ENCODE measurements around the gene HECA. TPM values are rescaled to one million over a fixed set of nuclear protein-coding genes. Genes with fewer than 3 reads are reported as not detected.
A peak's percentile ranks its signal among the peaks of the same experiment; 100 is the strongest.
"Not testable (repeated sequence)": the region's sequence is repeated elsewhere in the genome, so short reads cannot be mapped to it uniquely, and the experiment has no call there.

Gene HECA
- total and polyA plus RNA-seq, 2 experiments from 2014 or later: 2.9 to 22.5 TPM

DNA sequence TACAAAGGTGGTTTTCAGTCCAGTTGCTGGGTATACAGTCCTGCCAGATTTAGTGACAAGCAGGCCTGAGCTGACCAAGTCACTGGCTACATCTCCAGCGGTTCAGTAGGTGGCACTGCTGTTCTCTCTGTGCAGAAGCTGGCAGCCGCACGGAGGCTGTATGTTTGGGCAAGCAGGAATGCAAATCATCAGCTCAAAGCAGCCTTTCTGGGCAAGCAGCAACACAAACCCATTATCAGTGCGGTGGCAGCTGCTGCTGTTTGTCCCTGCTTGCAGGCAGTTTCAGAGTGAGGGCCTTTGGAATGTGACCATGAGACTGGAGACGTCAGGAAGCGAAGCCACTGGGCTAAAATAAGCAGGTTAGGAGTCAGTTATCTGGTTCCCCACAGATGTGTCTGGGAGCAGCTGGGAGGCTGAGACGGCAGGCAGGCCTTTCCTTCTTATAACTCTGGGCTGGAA lies 84.4 kb downstream of the HECA start:
- Histone ChIP-seq H3K4me3 (no peak overlapping the region), H3K9me2 (ENCODE audit: insufficient read depth) (no peaks in the 10 kb centered on the region), H3K9ac (peak overlapping the region; percentile 5; the same call in 1 of the 2 replicates), H2AFZ (peak overlapping the region; percentile 81), H4K20me1 (ENCODE audit: insufficient read depth) (no peaks in the 10 kb centered on the region), H3K36me3 (ENCODE audit: low read depth) (no peaks in the 10 kb centered on the region), H3F3A (ENCODE audit: insufficient read depth) (no peaks in the 10 kb centered on the region), H3K27me3 (replicated peaks; ENCODE audit: insufficient read depth) (no peaks in the 10 kb centered on the region), H3K27ac (peak overlapping the region; percentile 22; the same call in 1 of the 2 replicates), H3K9me3 (ENCODE audit: low read depth) (no peaks in the 10 kb centered on the region), H3K79me2 (ENCODE audit: insufficient read depth) (no peaks in the 10 kb centered on the region), H3K4me1 (ENCODE audit: insufficient read depth) (0 out of 2 replicates have a peak, but pooled peaks cover 6% of the 10 kb centered on the region), H3K4me2 (ENCODE audit: unreplicated experiment) (peak overlapping the region; percentile 50)
- 19 to 25% methylated on average over 7 of the region's 7 CpGs for WGBS, 2 experiments (ENCODE audit: low coverage in 1 of 2, low lambda C conversion rate in 2 of 2, missing lambda C conversion rate in 2 of 2)
- DNase-seq: peak; percentile 94
- TF ChIP-seq EZH2 (IDR thresholded peaks at IDR 0.05; ENCODE audit: insufficient read depth, poor library complexity, severe bottlenecking) (no peak), EZH2phosphoT487 (IDR thresholded peaks at IDR 0.05; ENCODE audit: insufficient read depth, low read depth) (no peak)
- in situ Hi-C loops (cut with MboI): no loop called here

DNA sequence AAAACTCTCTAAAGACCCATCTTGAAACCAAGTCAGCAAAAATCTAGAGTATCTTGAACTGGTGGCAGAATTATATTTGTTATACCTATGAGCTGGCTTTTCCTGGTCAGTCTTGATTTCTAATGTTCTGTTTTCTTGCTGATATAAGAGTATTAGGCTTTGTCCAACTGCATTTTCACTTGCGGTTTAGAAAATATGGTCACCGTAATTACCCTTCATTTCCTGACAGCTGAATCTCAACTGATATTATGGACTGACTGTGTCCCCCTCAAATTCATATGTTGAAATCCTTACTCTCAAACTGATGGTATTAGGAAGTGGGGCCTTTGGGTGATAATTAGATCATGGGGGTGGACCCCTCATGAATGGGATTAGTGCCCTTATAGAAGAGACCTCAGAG lies 84.9 kb downstream of the HECA start:
- Histone ChIP-seq H3K4me1 (ENCODE audit: insufficient read depth) (0 out of 2 replicates have a peak, but pooled peaks cover 6% of the 10 kb centered on the region), H3K9me3 (ENCODE audit: low read depth) (no peaks in the 10 kb centered on the region), H2AFZ (peak overlapping the region; percentile 81), H4K20me1 (ENCODE audit: insufficient read depth) (no peaks in the 10 kb centered on the region), H3K36me3 (ENCODE audit: low read depth) (no peaks in the 10 kb centered on the region), H3K27ac (peak overlapping the region; percentile 22; the same call in 1 of the 2 replicates), H3K9me2 (ENCODE audit: insufficient read depth) (no peaks in the 10 kb centered on the region), H3K27me3 (replicated peaks; ENCODE audit: insufficient read depth) (no peaks in the 10 kb centered on the region), H3K4me3 (no peak overlapping the region), H3F3A (ENCODE audit: insufficient read depth) (no peaks in the 10 kb centered on the region), H3K4me2 (ENCODE audit: unreplicated experiment) (peak overlapping the region; percentile 50), H3K9ac (peak overlapping the region; percentile 5; the same call in 1 of the 2 replicates), H3K79me2 (ENCODE audit: insufficient read depth) (no peaks in the 10 kb centered on the region)
- 90 to 100% methylated on average over 2 of the region's 2 CpGs for WGBS, 2 experiments (ENCODE audit: low coverage in 1 of 2, low lambda C conversion rate in 2 of 2, missing lambda C conversion rate in 2 of 2)
- DNase-seq: no peak
- in situ Hi-C loops (cut with MboI): no loop called here
- TF ChIP-seq EZH2 (IDR thresholded peaks at IDR 0.05; ENCODE audit: insufficient read depth, poor library complexity, severe bottlenecking) (no peak), EZH2phosphoT487 (IDR thresholded peaks at IDR 0.05; ENCODE audit: insufficient read depth, low read depth) (no peak)

DNA sequence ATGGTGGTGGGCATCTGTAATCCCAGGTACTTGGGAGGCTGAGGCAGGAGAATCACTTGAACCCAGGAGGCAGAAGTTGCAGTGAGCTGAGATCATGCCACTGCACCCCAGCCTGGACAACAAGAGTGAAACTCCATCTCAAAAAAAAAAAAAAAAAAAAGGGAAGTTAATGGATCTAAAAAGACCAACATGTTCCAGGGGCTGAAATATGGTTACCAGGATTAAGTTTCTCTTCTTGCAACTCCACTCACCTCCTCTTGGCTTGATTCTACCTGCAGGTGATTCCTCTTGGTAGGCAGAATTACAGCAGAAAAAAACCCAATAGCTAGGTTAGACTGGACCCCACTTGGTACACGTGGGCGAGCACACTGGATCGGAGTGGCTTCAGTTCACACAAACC lies 93.5 kb downstream of the HECA start:
- in situ Hi-C loops (cut with MboI): loop anchor here (5.0 kb wide), 1 partner anchor 129 kb away; no protein-coding TSS in a partner anchor
- H3K9ac ChIP-seq; H3K4me2 ChIP-seq (ENCODE audit: unreplicated experiment); H3K4me1 ChIP-seq (ENCODE audit: insufficient read depth); DNase-seq; H3K79me2 ChIP-seq (ENCODE audit: insufficient read depth); H3K4me3 ChIP-seq; H3K27ac ChIP-seq; H3K36me3 ChIP-seq (ENCODE audit: low read depth); H2AFZ ChIP-seq; H4K20me1 ChIP-seq (ENCODE audit: insufficient read depth); H3K9me2 ChIP-seq (ENCODE audit: insufficient read depth); H3K27me3 ChIP-seq (replicated peaks; ENCODE audit: insufficient read depth); H3K9me3 ChIP-seq (ENCODE audit: low read depth): not testable (repeated sequence)
- H3F3A ChIP-seq (ENCODE audit: insufficient read depth): peaks cover 13% of the 10 kb centered on the region
- WGBS, 2 experiments (ENCODE audit: low coverage in 1 of 2, low lambda C conversion rate in 2 of 2, missing lambda C conversion rate in 2 of 2): 93 to 100% methylated on average over 3 of the region's 3 CpGs

Other genes with a start within 250 kb of the HECA start
- 21.1 and 24.4 TPM in 2 replicates for gene REPS1, start 146.8 kb upstream of the HECA start, total RNA-seq (2014; rRNA removed; shearing (Covaris generic))
- 12.4 and 13.1 TPM in 2 replicates for gene REPS1, start 146.8 kb upstream of the HECA start, polyA plus RNA-seq (2016; fragmentation: Nextera tagmentation; extraction: Ambion mirVana)
- 12.9 and 17.1 TPM in 2 replicates for gene ABRACL, start 106.3 kb upstream of the HECA start, total RNA-seq (2014; rRNA removed; shearing (Covaris generic))
- 37.1 and 38.7 TPM in 2 replicates for gene ABRACL, start 106.3 kb upstream of the HECA start, polyA plus RNA-seq (2016; fragmentation: Nextera tagmentation; extraction: Ambion mirVana)
- gene TXLNB, start 156.9 kb downstream of the HECA start, total RNA-seq (2014; rRNA removed; shearing (Covaris generic)): 0.13 and 0.22 TPM in 2 replicates
- gene TXLNB, start 156.9 kb downstream of the HECA start, polyA plus RNA-seq (2016; fragmentation: Nextera tagmentation; extraction: Ambion mirVana): 0.23 TPM in 1 of 2 replicates, not detected in the other
- gene CITED2, start 239.6 kb downstream of the HECA start, total RNA-seq (2014; rRNA removed; shearing (Covaris generic)): 1,051 and 1,192 TPM in 2 replicates
- 644 and 672 TPM in 2 replicates for gene CITED2, start 239.6 kb downstream of the HECA start, polyA plus RNA-seq (2016; fragmentation: Nextera tagmentation; extraction: Ambion mirVana)